H1 (cell line): Measurements from ENCODE around the gene AZI2. TPM values are rescaled to one million over a fixed set of nuclear protein-coding genes. Genes with fewer than 3 reads are reported as not detected.

Experiments used
- CTCF ChIA-PET: fragments of 300-600 bp; sonication (Branson Sonifier 250); formaldehyde crosslinking; loops from one replicate; lab custom pipeline; 2021; ENCODE audit not compliant: partially characterized antibody; lab: Charles Lee
- POLR2A ChIA-PET: fragments of 300-600 bp; sonication (Branson Sonifier 250); formaldehyde crosslinking; loops from one replicate; lab custom pipeline; 2021; ENCODE audit warnings: inconsistent platforms; ENCODE audit not compliant: partially characterized antibody; lab: Charles Lee
- DNase-seq, 2 experiments: peaks; one replicate each; pipeline versions ENCODE4 v3.0.0 to v3.0.0-alpha.2; 2010 to 2022; ENCODE audit warnings: low spot score in 2 of 2, low read depth in 1 of 2, mixed read lengths in 1 of 2
- FAIRE-seq: peaks from 2 replicates; lab custom pipeline; 2011; peaks lifted over from hg19 to GRCh38; lab: Jason Lieb, UNC
- H2AFZ ChIP-seq: 2 replicates; pipeline ENCODE4 v1.8.1; 2012; ENCODE audit warnings: low read length, inconsistent platforms
- H2AK5ac ChIP-seq: 2 replicates; pipeline ENCODE4 v1.6.1; 2013; ENCODE audit warnings: low read depth, low read length
- H2BK120ac ChIP-seq: replicated peaks from 2 replicates; pipeline ENCODE3; 2013; ENCODE audit warnings: low read depth, low read length, inconsistent platforms
- H2BK12ac ChIP-seq: 2 replicates; pipeline ENCODE4 v1.6.1; 2013; ENCODE audit warnings: low read depth, low read length
- H2BK15ac ChIP-seq: 2 replicates; pipeline ENCODE4 v1.6.1; 2013; ENCODE audit warnings: low read length
- H2BK20ac ChIP-seq: 2 replicates; pipeline ENCODE4 v1.6.1; 2013; ENCODE audit warnings: low read length
- H2BK5ac ChIP-seq: 2 replicates; pipeline ENCODE4 v1.6.1; 2013; ENCODE audit warnings: low read depth, low read length
- H3K14ac ChIP-seq: 2 replicates; pipeline ENCODE4 v1.6.1; 2013; ENCODE audit warnings: inconsistent platforms; ENCODE audit not compliant: insufficient read length
- H3K18ac ChIP-seq: 2 replicates; pipeline ENCODE4 v1.6.1; 2013; ENCODE audit warnings: low read length; ENCODE audit errors: extremely low read depth
- H3K23ac ChIP-seq: 2 replicates; pipeline ENCODE4 v1.6.1; 2013; ENCODE audit warnings: inconsistent platforms; ENCODE audit not compliant: insufficient read length
- H3K23me2 ChIP-seq: 2 replicates; pipeline ENCODE4 v1.6.1; 2013; ENCODE audit warnings: low read depth, low read length
- H3K27ac ChIP-seq: 2 replicates; pipeline ENCODE4 v1.6.1; 2011; ENCODE audit warnings: low read depth, low read length, inconsistent platforms
- H3K27me3 ChIP-seq, 4 experiments: replicated peaks in 1 of 4; 1 replicate in 1 of 4; 2 replicates in 3 of 4; pipeline versions ENCODE4 v1.6.1 to v1.8.1; 2011 to 2013; ENCODE audit warnings: low read length in 3 of 4, mild to moderate bottlenecking in 3 of 4, inconsistent platforms in 2 of 4, mixed read lengths in 2 of 4, moderate library complexity in 1 of 4; ENCODE audit not compliant: control insufficient read depth in 3 of 4, insufficient read depth in 3 of 4; ENCODE audit errors: extremely low read depth in 1 of 4
- H3K36me3 ChIP-seq, 4 experiments: 2 replicates each; pipeline versions ENCODE4 v1.6.1 to v1.8.1; 2011 to 2013; ENCODE audit warnings: mild to moderate bottlenecking in 4 of 4, low read length in 3 of 4, moderate library complexity in 2 of 4, control low read depth in 1 of 4, inconsistent platforms in 1 of 4; ENCODE audit not compliant: insufficient read depth in 4 of 4, control insufficient read depth in 2 of 4
- H3K4ac ChIP-seq: replicated peaks from 2 replicates; pipeline ENCODE3; 2013; ENCODE audit warnings: low read length, low read depth, mixed read lengths, inconsistent platforms; ENCODE audit not compliant: insufficient read length
- H3K4me1 ChIP-seq, 4 experiments: replicated peaks in 1 of 4; 1 replicate in 1 of 4; 2 replicates in 3 of 4; pipeline versions ENCODE4 v1.6.1 to v1.8.1; 2011 to 2013; ENCODE audit warnings: low read length in 3 of 4, inconsistent platforms in 2 of 4, mixed read lengths in 1 of 4; ENCODE audit not compliant: insufficient read depth in 4 of 4, control insufficient read depth in 3 of 4
- H3K4me2 ChIP-seq, 2 experiments: 2 replicates each; pipeline versions ENCODE4 v1.6.1 to v1.8.1; 2011 to 2013; ENCODE audit warnings: low read depth in 2 of 2, low read length in 2 of 2, control low read depth in 1 of 2, inconsistent platforms in 1 of 2, mild to moderate bottlenecking in 1 of 2; ENCODE audit not compliant: insufficient read depth in 1 of 2
- H3K4me3 ChIP-seq, 4 experiments: fragments of 200-600, 300-600 bp in 1 of 4; sonication (generic), shearing (Covaris generic), sonication (Bioruptor Twin) in 1 of 4; 2 replicates each; pipeline versions ENCODE4 v1.5.1 to v1.8.1; 2011 to 2016; ENCODE audit warnings: low read length in 4 of 4, low read depth in 3 of 4, control low read depth in 2 of 4, inconsistent platforms in 2 of 4, mild to moderate bottlenecking in 2 of 4, mixed read lengths in 1 of 4, moderate library complexity in 1 of 4; ENCODE audit not compliant: insufficient read depth in 2 of 4; ENCODE audit errors: extremely low read depth in 1 of 4
- H3K56ac ChIP-seq: replicated peaks from 2 replicates; pipeline ENCODE3; 2013; ENCODE audit warnings: low read depth, mild to moderate bottlenecking, mixed read lengths, low read length, inconsistent platforms; ENCODE audit not compliant: insufficient read length
- H3K79me1 ChIP-seq: 2 replicates; pipeline ENCODE4 v1.6.1; 2013; ENCODE audit warnings: low read depth, low read length, control low read depth
- H3K79me2 ChIP-seq, 2 experiments: 2 replicates each; pipeline versions ENCODE4 v1.6.1 to v1.8.1; 2012 to 2013; ENCODE audit warnings: low read length in 2 of 2, mild to moderate bottlenecking in 2 of 2, inconsistent platforms in 1 of 2; ENCODE audit not compliant: insufficient read depth in 2 of 2, control insufficient read depth in 1 of 2
- H3K9ac ChIP-seq, 4 experiments: replicated peaks in 1 of 4; 1 replicate in 1 of 4; 2 replicates in 3 of 4; pipeline versions ENCODE4 v1.6.1 to v1.8.1; 2011 to 2013; ENCODE audit warnings: low read depth in 3 of 4, low read length in 3 of 4, control low read depth in 2 of 4, mild to moderate bottlenecking in 2 of 4, moderate library complexity in 2 of 4, inconsistent platforms in 1 of 4; ENCODE audit errors: extremely low read depth in 1 of 4
- H3K9me3 ChIP-seq, 2 experiments: 2 replicates each; pipeline versions ENCODE4 v1.6.1 to v1.8.1; 2012 to 2013; ENCODE audit warnings: mild to moderate bottlenecking in 2 of 2, moderate library complexity in 2 of 2, control low read depth in 1 of 2, inconsistent platforms in 1 of 2, low read depth in 1 of 2, low read length in 1 of 2, mixed read lengths in 1 of 2; ENCODE audit not compliant: insufficient read depth in 2 of 2
- H4K20me1 ChIP-seq, 2 experiments: replicated peaks in 1 of 2; 2 replicates each; pipeline versions ENCODE3 to v1.8.1; 2011 to 2013; ENCODE audit warnings: inconsistent platforms in 2 of 2, low read length in 2 of 2, mild to moderate bottlenecking in 1 of 2; ENCODE audit not compliant: insufficient read depth in 2 of 2, control insufficient read depth in 1 of 2
- H4K5ac ChIP-seq: 2 replicates; pipeline ENCODE4 v1.6.1; 2013; ENCODE audit warnings: low read length, low read depth, mixed read lengths, inconsistent platforms; ENCODE audit not compliant: insufficient read length
- H4K8ac ChIP-seq: 2 replicates; pipeline ENCODE4 v1.8.0; 2013; ENCODE audit warnings: mild to moderate bottlenecking, moderate library complexity, low read length, inconsistent platforms; ENCODE audit not compliant: insufficient read depth; ENCODE audit errors: extremely low read depth
- H4K91ac ChIP-seq: replicated peaks from 2 replicates; pipeline ENCODE3; 2013; ENCODE audit warnings: low read length, mixed read lengths, inconsistent platforms; ENCODE audit not compliant: insufficient read length
- ATF2 ChIP-seq: IDR thresholded peaks from 2 replicates; pipeline ENCODE4 v1.6.1; 2012; ENCODE audit warnings: low read length, inconsistent platforms
- CTBP2 ChIP-seq: IDR thresholded peaks from 2 replicates; pipeline ENCODE4 v1.7.0; 2011; ENCODE audit warnings: borderline replicate concordance, mild to moderate bottlenecking, moderate library complexity, mixed read lengths, low read length; ENCODE audit not compliant: insufficient read depth, insufficient read length
- HDAC6 ChIP-seq: IDR thresholded peaks from one replicate; pipeline ENCODE4 v1.7.1; 2012; ENCODE audit warnings: low read depth, mild to moderate bottlenecking, inconsistent platforms, low read length, moderate library complexity
- polyA plus RNA-seq, 7 experiments: library from polyadenylated mRNA; depleted of rRNA in 3 of 7; stranded (reverse) in 5 of 7; unstranded in 2 of 7; fragments of >200 nt in 5 of 7; fragments of 200-250 nt in 2 of 7; gene quantifications; 1 replicate in 5 of 7; 2 replicates in 1 of 7; 4 replicates in 1 of 7; pipeline versions ENCODE4 v1.2.1 to v1.2.3, GENCODE V29; 2011 to 2013; ENCODE audit warnings: missing spikeins in 2 of 7, mixed read lengths in 2 of 7
- total RNA-seq: library from RNA; stranded (reverse); fragmentation: NEBNext Ultra II Directional; extraction: Animal tissue kit (Norgen Biotek cat#: 25700); gene quantifications from 2 replicates; pipeline ENCODE4 v1.2.1, GENCODE V29; 2021

AZI2 gene
- total and polyA plus RNA-seq, 2 of the 8 experiments (the other 6 are each of a cell fraction or from before 2014, with no cell fraction given), result 17.4 to 39.2 TPM

GRCh38 chr3:28337230-28337629, 11.4 kb downstream of the AZI2 start:
- H3K23ac ChIP-seq, result no peak overlapping the region
- TF ChIP-seq ATF2, result no peak
- TF ChIP-seq HDAC6, result no peak
- no peak for TF ChIP-seq CTBP2

More at GRCh38 chr3:28337230-28337629, 11.4 kb downstream of the AZI2 start:
- Histone ChIP-seq H4K5ac (no peak overlapping the region), H4K20me1 (no peaks in the 10 kb centered on the region), H2BK15ac (no peak overlapping the region), H3K27me3 (no peaks in the 10 kb centered on the region), H3K14ac (no peak overlapping the region), H2AFZ (no peak overlapping the region), H3K4me2 (no peak overlapping the region), H4K8ac (no peak overlapping the region), H3K79me2 (peaks cover 0 to 4% of the 10 kb centered on the region in 2 experiments; a peak in 2 of 4 replicates), H2BK5ac (no peak overlapping the region), H3K79me1 (no peaks in the 10 kb centered on the region), H3K4me3 (no peak overlapping the region), H3K9me3 (no peaks in the 10 kb centered on the region), H2BK120ac (no peak overlapping the region), H2BK20ac (no peak overlapping the region), H3K36me3 (peaks cover 0 to 16% (median 2%) of the 10 kb centered on the region in 4 experiments; a peak in 3 of 8 replicates), H3K4me1 (0 out of 7 replicates have a peak, but pooled peaks cover 0 to under 1% (median 0%) of the 10 kb centered on the region in 4 experiments), H2AK5ac (no peak overlapping the region), H3K18ac (no peak overlapping the region), H3K4ac (no peak overlapping the region), H4K91ac (no peak overlapping the region), H3K9ac (no peak overlapping the region), H2BK12ac (no peak overlapping the region), H3K56ac (no peak overlapping the region), H3K23me2 (no peaks in the 10 kb centered on the region), H3K27ac (no peak overlapping the region)
- CTCF ChIA-PET, result interaction anchor here (0.7 to 2.5 kb wide), 4 partner anchors 9 to 20 kb away, joined by 3 to 6 read pairs (median 4); no protein-coding TSS in a partner anchor
- no peak for FAIRE-seq
- POLR2A ChIA-PET, result no interaction called here
- no peak for DNase-seq
